Endothelial cell of umbilical vein (primary cell): ENCODE results near the gene GLRX.

Experiments
- CTCF ChIP-seq, 2 donors: IDR thresholded peaks; 1 replicate in 1 of 2; 2 replicates in 1 of 2; pipeline ENCODE4 v1.5.1; 2011; ENCODE audit warnings: low read length in 2 of 2, mild to moderate bottlenecking in 2 of 2, moderate library complexity in 2 of 2, control low read depth in 1 of 2, inconsistent platforms in 1 of 2, low read depth in 1 of 2; ENCODE audit not compliant: insufficient read depth in 1 of 2; ENCODE audit errors: extremely low read depth in 1 of 2
- POLR2A ChIP-seq: IDR thresholded peaks from 2 replicates; pipeline ENCODE4 v1.6.1; 2012; ENCODE audit warnings: low read depth, mild to moderate bottlenecking, control low read depth, low read length
- POLR2AphosphoS5 ChIP-seq: IDR thresholded peaks from 2 replicates; pipeline ENCODE4 v1.6.1; 2012; ENCODE audit warnings: low read depth, mild to moderate bottlenecking, control low read depth, low read length, moderate library complexity; ENCODE audit not compliant: insufficient read depth

GRCh38 chr5:95794070-95794516 is 28.4 kb downstream of the GLRX start:
- TF ChIP-seq CTCF (IDR thresholded peaks at IDR 0.05; ENCODE audit: extremely low read depth in 1 of 2, insufficient read depth in 1 of 2, low read depth in 1 of 2, low read length in 2 of 2): no peak
- no peak for TF ChIP-seq POLR2AphosphoS5
- TF ChIP-seq POLR2A: no peak
